ENCODE results near the gene SSX4B.
"Not testable (repeated sequence)": the region's sequence is repeated elsewhere in the genome, so short reads cannot be mapped to it uniquely, and the experiment has no call there.

Gene SSX4B

GRCh38 chrX:48411860-48412259, at the start of gene SSX4B:
Gene SSX4B (minus strand): TSS chrX:48411960. CDS start chrX:48411372, 588 bp downstream.
- DNase-seq (ENCODE audit: low read depth); H3K4me3 ChIP-seq (ENCODE audit: low read length): not testable (repeated sequence)

GRCh38 chrX:48460606-48461005, 48.8 kb upstream of the SSX4B start:
- DNase-seq (ENCODE audit: low read depth) = no peak
- TF ChIP-seq CTCF (conservative IDR thresholded peaks at IDR 0.05; ENCODE audit: low read depth, low read length) = no peak
- H3K4me3 ChIP-seq (ENCODE audit: low read length) = no peak overlapping the region

- no peak for DNase-seq (ENCODE audit: low read depth)
- TF ChIP-seq CTCF (conservative IDR thresholded peaks at IDR 0.05; ENCODE audit: low read depth, low read length) = no peak
- no peak overlapping the region for H3K4me3 ChIP-seq (ENCODE audit: low read length)
These were observed 48.3 kb upstream of the SSX4B start for GRCh38 chrX:48460031-48460430.

GRCh38 chrX:48459483-48459882, 47.7 kb upstream of the SSX4B start:
- TF ChIP-seq CTCF (conservative IDR thresholded peaks at IDR 0.05; ENCODE audit: low read depth, low read length) = no peak
- no peak overlapping the region for H3K4me3 ChIP-seq (ENCODE audit: low read length)
- no peak for DNase-seq (ENCODE audit: low read depth)

- TF ChIP-seq CTCF (conservative IDR thresholded peaks at IDR 0.05; ENCODE audit: low read depth, low read length) = no peak
- no peak for DNase-seq (ENCODE audit: low read depth)
- H3K4me3 ChIP-seq (ENCODE audit: low read length) = no peak overlapping the region
These were observed 47.0 kb upstream of the SSX4B start for GRCh38 chrX:48458711-48459110.

- TF ChIP-seq CTCF (conservative IDR thresholded peaks at IDR 0.05; ENCODE audit: low read depth, low read length) = no peak
- no peak overlapping the region for H3K4me3 ChIP-seq (ENCODE audit: low read length)
- no peak for DNase-seq (ENCODE audit: low read depth)
These were observed 45.0 kb upstream of the SSX4B start for GRCh38 chrX:48456628-48457331.

- no peak for TF ChIP-seq CTCF (conservative IDR thresholded peaks at IDR 0.05; ENCODE audit: low read depth, low read length)
- DNase-seq (ENCODE audit: low read depth) = no peak
- H3K4me3 ChIP-seq (ENCODE audit: low read length) = no peak overlapping the region
These were observed 39.9 kb upstream of the SSX4B start for GRCh38 chrX:48451708-48452107.

Measured in retinal pigment epithelial cell (primary cell).